SK-N-SH (cell line): Measurements from ENCODE around the gene E2F4. TPM values are rescaled to one million over a fixed set of nuclear protein-coding genes. Genes with fewer than 3 reads are reported as not detected.

Source experiments
- CTCF ChIA-PET: fragments of 300-600, 350-600 bp; formaldehyde crosslinking; extraction: SDS; loops from one replicate; lab custom pipeline; 2021; lab: Yijun Ruan, JAX
- POLR2A ChIA-PET: fragments of 350-600 bp; sonication (Branson Sonifier 250); formaldehyde crosslinking; extraction: SDS; loops from one replicate; lab custom pipeline; 2020; ENCODE audit warnings: antibody characterized with exemption, inconsistent platforms; lab: Yijun Ruan, JAX
- DNase-seq: peaks from one replicate; pipeline ENCODE4 v3.0.0; 2012
- H2AFZ ChIP-seq: fragments of 200-600 bp; sonication (generic); 2 replicates; pipeline ENCODE4 v1.8.1; 2016; ENCODE audit warnings: antibody characterized with exemption, mild to moderate bottlenecking, low read depth
- H3F3A ChIP-seq: fragments of 200-600 bp; sonication (generic); replicated peaks from 2 replicates; pipeline ENCODE3; 2016; ENCODE audit warnings: antibody characterized with exemption, mild to moderate bottlenecking; ENCODE audit not compliant: insufficient read depth
- H3K27ac ChIP-seq, 2 experiments: fragments of 200-500 bp in 1 of 2; fragments of 200-600 bp in 1 of 2; sonication (Bioruptor generic) in 1 of 2; sonication (generic), shearing (Covaris generic) in 1 of 2; 2 replicates each; pipeline versions ENCODE4 v1.5.1 to v1.6.1; 2014 to 2016; ENCODE audit warnings: low read depth in 2 of 2, inconsistent platforms in 1 of 2, low read length in 1 of 2, mild to moderate bottlenecking in 1 of 2, mixed read lengths in 1 of 2
- H3K27me3 ChIP-seq: fragments of 200-600 bp; sonication (generic), shearing (Covaris generic); 2 replicates; pipeline ENCODE4 v1.6.1; 2016; ENCODE audit warnings: mixed run types; ENCODE audit not compliant: insufficient read depth
- H3K36me3 ChIP-seq, 2 experiments: fragments of 200-500 bp in 1 of 2; fragments of 200-600 bp in 1 of 2; sonication (Bioruptor generic) in 1 of 2; sonication (generic) in 1 of 2; replicated peaks in 1 of 2; 2 replicates each; pipeline versions ENCODE3 to v1.5.1; 2014 to 2016; ENCODE audit warnings: low read length in 1 of 2, mild to moderate bottlenecking in 1 of 2; ENCODE audit not compliant: insufficient read depth in 2 of 2, control insufficient read depth in 1 of 2
- H3K4me1 ChIP-seq, 2 experiments: fragments of 200-500 bp in 1 of 2; fragments of 200-600 bp in 1 of 2; sonication (Bioruptor generic) in 1 of 2; sonication (generic), shearing (Covaris generic) in 1 of 2; 2 replicates each; pipeline versions ENCODE4 v1.5.1 to v1.6.1; 2014 to 2016; ENCODE audit warnings: low read depth in 1 of 2, low read length in 1 of 2, mixed run types in 1 of 2; ENCODE audit not compliant: insufficient read depth in 2 of 2, control insufficient read depth in 1 of 2
- H3K4me2 ChIP-seq: fragments of 200-600 bp; sonication (generic), shearing (Covaris generic); 2 replicates; pipeline ENCODE4 v1.6.1; 2017; ENCODE audit warnings: mixed run types
- H3K4me3 ChIP-seq, 2 experiments: fragments of 200-500 bp in 1 of 2; fragments of 200-600 bp in 1 of 2; sonication (Bioruptor generic) in 1 of 2; sonication (generic), shearing (Covaris generic) in 1 of 2; 2 replicates each; pipeline versions ENCODE4 v1.5.1 to v1.8.1; 2014 to 2016; ENCODE audit warnings: low read depth in 2 of 2, inconsistent platforms in 1 of 2, low read length in 1 of 2, mild to moderate bottlenecking in 1 of 2, mixed read lengths in 1 of 2, moderate library complexity in 1 of 2
- H3K79me2 ChIP-seq: fragments of 200-600 bp; sonication (generic); 2 replicates; pipeline ENCODE4 v1.8.1; 2017; ENCODE audit warnings: mild to moderate bottlenecking; ENCODE audit not compliant: insufficient read depth
- H3K9ac ChIP-seq: fragments of 200-600 bp; sonication (generic); 2 replicates; pipeline ENCODE4 v1.6.1; 2017; ENCODE audit warnings: mixed run types
- H3K9me2 ChIP-seq: fragments of 200-600 bp; sonication (generic); 2 replicates; pipeline ENCODE4 v1.6.1; 2017; ENCODE audit warnings: mixed run types
- H3K9me3 ChIP-seq: fragments of 200-600 bp; sonication (generic); 2 replicates; pipeline ENCODE4 v1.6.1; 2017; ENCODE audit warnings: mixed run types, mild to moderate bottlenecking, moderate library complexity
- H4K20me1 ChIP-seq: fragments of 200-600 bp; sonication (generic); 2 replicates; pipeline ENCODE4 v1.6.1; 2017; ENCODE audit warnings: mild to moderate bottlenecking, mixed run types; ENCODE audit not compliant: insufficient read depth
- CHD2 ChIP-seq: fragments of 150-350 bp; IDR thresholded peaks from 2 replicates; pipeline ENCODE4 v1.6.1; 2018; ENCODE audit warnings: low read length; ENCODE audit not compliant: partially characterized antibody
- ELF1 ChIP-seq: IDR thresholded peaks from 2 replicates; pipeline ENCODE4 v1.4.0; 2012
- EP300 ChIP-seq, 2 experiments: IDR thresholded peaks; 2 replicates each; pipeline versions ENCODE4 v1.4.0 to v1.6.1; 2012; ENCODE audit warnings: borderline replicate concordance in 1 of 2, low read depth in 1 of 2, low read length in 1 of 2
- EZH2phosphoT487 ChIP-seq: fragments of 200-600 bp; sonication (generic); IDR thresholded peaks from 2 replicates; pipeline ENCODE4 v1.6.1; 2017; ENCODE audit warnings: low read depth, mixed run types, mild to moderate bottlenecking, antibody characterized with exemption, moderate library complexity, borderline replicate concordance
- FOSL2 ChIP-seq: IDR thresholded peaks from 2 replicates; pipeline ENCODE4 v1.4.0; 2012; ENCODE audit warnings: low read depth, mild to moderate bottlenecking, moderate library complexity, borderline replicate concordance
- GATA2 ChIP-seq: sonication (generic); formaldehyde crosslinking; IDR thresholded peaks from 2 replicates; pipeline ENCODE4 v1.5.0; 2020; ENCODE audit warnings: mild to moderate bottlenecking, missing genetic modification reagents
- JUND ChIP-seq: IDR thresholded peaks from 2 replicates; pipeline ENCODE4 v1.4.0; 2012
- MAX ChIP-seq: IDR thresholded peaks from 2 replicates; pipeline ENCODE4 v1.4.0; 2012; ENCODE audit warnings: low read depth
- MEF2A ChIP-seq: IDR thresholded peaks from 2 replicates; pipeline ENCODE4 v1.4.0; 2012; ENCODE audit warnings: low read depth, borderline replicate concordance
- MXI1 ChIP-seq: IDR thresholded peaks from 2 replicates; pipeline ENCODE4 v1.6.1; 2012; ENCODE audit warnings: mild to moderate bottlenecking, low read depth, low read length, improper control_type of control experiment
- NFIC ChIP-seq: IDR thresholded peaks from 2 replicates; pipeline ENCODE4 v1.4.0; 2012; ENCODE audit warnings: borderline replicate concordance
- NRF1 ChIP-seq: IDR thresholded peaks from 2 replicates; pipeline ENCODE4 v1.6.1; 2012; ENCODE audit warnings: low read depth, mild to moderate bottlenecking, low read length
- RAD21 ChIP-seq: IDR thresholded peaks from 2 replicates; pipeline ENCODE4 v1.6.1; 2012; ENCODE audit warnings: mild to moderate bottlenecking, low read length
- RFX5 ChIP-seq: IDR thresholded peaks from 2 replicates; pipeline ENCODE4 v1.6.1; 2012; ENCODE audit warnings: mild to moderate bottlenecking, improper control_type of control experiment, low read length
- SIN3A ChIP-seq: IDR thresholded peaks from 2 replicates; pipeline ENCODE4 v1.6.1; 2012; ENCODE audit warnings: low read depth, mild to moderate bottlenecking, low read length, moderate library complexity, borderline replicate concordance
- SMC3 ChIP-seq: IDR thresholded peaks from 2 replicates; pipeline ENCODE4 v1.6.1; 2012; ENCODE audit warnings: low read depth, low read length, improper control_type of control experiment
- TAF1 ChIP-seq: IDR thresholded peaks from 2 replicates; pipeline ENCODE4 v1.6.1; 2012; ENCODE audit warnings: low read depth, mild to moderate bottlenecking, low read length, moderate library complexity, borderline replicate concordance
- TCF12 ChIP-seq: IDR thresholded peaks from 2 replicates; pipeline ENCODE4 v1.4.0; 2012
- YY1 ChIP-seq: IDR thresholded peaks from 2 replicates; pipeline ENCODE4 v1.4.0; 2012; ENCODE audit warnings: low read depth, mild to moderate bottlenecking
- WGBS: methylation state at CpG from one replicate; pipeline ENCODE4 v1.1.6; 2017; ENCODE audit warnings: low lambda C conversion rate; 5-methylcytosine and 5-hydroxymethylcytosine counted together
- polyA plus RNA-seq, 3 experiments: library from polyadenylated mRNA; depleted of rRNA; stranded (reverse); fragments of >200 nt; gene quantifications; 2 replicates each; pipeline ENCODE4 v1.2.3, GENCODE V29; 2012
- TF ChIP-seq, protein P1 (sequence below): IDR thresholded peaks from 2 replicates; pipeline ENCODE4 v1.4.0; 2012; ENCODE audit warnings: low read depth, borderline replicate concordance
- TF ChIP-seq, protein P2 (sequence below): fragments of 150-350 bp; IDR thresholded peaks from 2 replicates; pipeline ENCODE4 v1.6.1; 2016; ENCODE audit warnings: mild to moderate bottlenecking, low read depth, low read length
- TF ChIP-seq, protein P3 (sequence below): IDR thresholded peaks from 2 replicates; pipeline ENCODE4; 2012
- TF ChIP-seq, protein P4 (sequence below): IDR thresholded peaks from 2 replicates; pipeline ENCODE4 v1.6.1; 2012; ENCODE audit warnings: mild to moderate bottlenecking, low read depth, low read length, moderate library complexity

The E2F4 gene
- polyA plus RNA-seq, 1 of the 3 experiments (the other 2 are of a cell fraction), result 168 TPM

DNA sequence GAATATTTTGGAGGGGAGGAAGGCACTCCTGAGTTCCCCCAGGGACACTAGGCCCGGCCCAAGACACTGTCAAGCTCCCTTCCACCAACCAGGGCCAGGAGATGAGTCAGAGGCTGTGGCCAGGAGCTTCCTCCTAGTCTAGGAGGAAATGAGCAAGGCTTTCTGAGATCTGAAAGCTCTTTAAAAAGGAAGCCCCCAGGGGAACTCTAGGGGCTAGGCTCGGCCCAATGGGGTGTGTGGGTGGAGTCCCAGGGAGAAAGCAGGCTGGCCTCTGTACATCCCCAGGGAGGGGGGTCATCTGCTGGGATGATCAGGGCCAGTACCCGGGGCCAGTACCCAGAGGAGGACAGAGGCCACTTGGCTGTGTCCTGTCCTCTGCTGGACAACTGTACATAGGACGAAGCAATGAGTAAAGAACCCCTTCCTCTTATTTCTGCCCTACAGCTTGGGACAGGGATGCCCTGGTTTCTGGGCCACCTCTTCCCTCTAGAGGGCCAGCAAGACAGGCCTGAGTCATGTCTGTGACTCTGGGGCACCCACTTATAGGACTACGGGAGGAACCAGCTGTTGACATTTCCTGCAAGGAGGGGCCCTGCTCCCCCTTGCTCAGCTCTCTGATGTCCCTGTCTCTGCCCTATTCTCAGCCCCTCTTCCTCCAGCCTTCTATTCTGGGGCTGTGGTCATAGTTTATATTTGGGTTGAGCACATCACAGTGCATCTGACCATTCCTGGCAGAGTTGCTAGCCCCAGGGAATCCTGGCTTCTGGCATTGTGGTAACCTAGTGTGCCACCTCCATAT is 52.6 kb downstream of the E2F4 start (continued):
- no peak for TF ChIP-seq NRF1
- no peak for TF ChIP-seq NFIC
- no peak for TF ChIP-seq MXI1
- TF ChIP-seq GATA2, result no peak
- no peak for TF ChIP-seq TCF12
- TF ChIP-seq, protein P1, sequence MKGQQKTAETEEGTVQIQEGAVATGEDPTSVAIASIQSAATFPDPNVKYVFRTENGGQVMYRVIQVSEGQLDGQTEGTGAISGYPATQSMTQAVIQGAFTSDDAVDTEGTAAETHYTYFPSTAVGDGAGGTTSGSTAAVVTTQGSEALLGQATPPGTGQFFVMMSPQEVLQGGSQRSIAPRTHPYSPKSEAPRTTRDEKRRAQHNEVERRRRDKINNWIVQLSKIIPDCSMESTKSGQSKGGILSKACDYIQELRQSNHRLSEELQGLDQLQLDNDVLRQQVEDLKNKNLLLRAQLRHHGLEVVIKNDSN, result no peak
- TF ChIP-seq SMC3, result no peak
- TF ChIP-seq MAX, result no peak
- TF ChIP-seq JUND, result peak; percentile 60; the same call in 1 of the 2 replicates
- peak; percentile 83 for TF ChIP-seq FOSL2
- TF ChIP-seq, protein P2, sequence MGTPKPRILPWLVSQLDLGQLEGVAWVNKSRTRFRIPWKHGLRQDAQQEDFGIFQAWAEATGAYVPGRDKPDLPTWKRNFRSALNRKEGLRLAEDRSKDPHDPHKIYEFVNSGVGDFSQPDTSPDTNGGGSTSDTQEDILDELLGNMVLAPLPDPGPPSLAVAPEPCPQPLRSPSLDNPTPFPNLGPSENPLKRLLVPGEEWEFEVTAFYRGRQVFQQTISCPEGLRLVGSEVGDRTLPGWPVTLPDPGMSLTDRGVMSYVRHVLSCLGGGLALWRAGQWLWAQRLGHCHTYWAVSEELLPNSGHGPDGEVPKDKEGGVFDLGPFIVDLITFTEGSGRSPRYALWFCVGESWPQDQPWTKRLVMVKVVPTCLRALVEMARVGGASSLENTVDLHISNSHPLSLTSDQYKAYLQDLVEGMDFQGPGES, result no peak
- TF ChIP-seq ELF1, result peak; percentile 36; the same call in 1 of the 2 replicates
- no peak for TF ChIP-seq CHD2
- TF ChIP-seq SIN3A, result no peak
- TF ChIP-seq MEF2A, result no peak
- TF ChIP-seq EP300 (IDR thresholded peaks at IDR 0.05; ENCODE audit: borderline replicate concordance in 1 of 2, low read depth in 1 of 2, low read length in 1 of 2), result no peak; a peak in 1 of 4 replicates
- no peak for TF ChIP-seq RAD21
- TF ChIP-seq YY1, result no peak
- TF ChIP-seq EZH2phosphoT487, result no peak
- TF ChIP-seq TAF1, result no peak; the same call in 1 of the 2 replicates

DNA sequence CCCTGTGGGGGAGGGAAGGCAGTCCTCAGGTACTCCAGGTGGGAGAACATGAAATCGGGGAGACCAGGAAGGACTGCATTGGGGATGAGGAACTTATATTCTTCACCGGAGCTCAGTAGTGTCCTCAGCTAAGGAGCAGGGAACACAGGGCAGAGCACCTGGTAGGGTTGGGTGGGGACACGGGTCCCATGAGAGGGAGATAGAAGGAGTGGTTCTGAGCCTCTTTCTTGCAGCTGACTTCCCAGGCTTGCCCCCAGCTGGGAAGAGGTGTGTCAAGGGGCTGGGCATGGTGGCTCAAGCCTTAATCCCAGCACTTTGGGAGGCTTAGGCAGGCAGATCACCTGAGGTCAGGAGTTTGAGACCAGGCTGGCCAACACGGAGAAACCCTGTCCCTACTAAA is 53.2 kb downstream of the E2F4 start:
- CTCF ChIA-PET, result interaction anchor here (1.1 to 4.5 kb wide), 4 partner anchors 33 to 291 kb away, joined by 3 to 21 read pairs (median 4); partner anchors contain the start of gene PLEKHG4
- WGBS, result 87% methylated on average over 4 of the region's 4 CpGs
- POLR2A ChIA-PET, result interaction anchor here (4.0 kb wide), 1 partner anchor 19 kb away, joined by 14 read pairs; the partner anchor contains the start of gene TMEM208
- no peaks in the 10 kb centered on the region for H4K20me1 ChIP-seq
- H3K4me2 ChIP-seq, result peak overlapping the region; percentile 98
- H3K9ac ChIP-seq, result peak overlapping the region; percentile 88; the same call in 1 of the 2 replicates
- peak overlapping the region; percentile 61 to 96 for H3K27ac ChIP-seq
- H3F3A ChIP-seq, result peaks cover 47% of the 10 kb centered on the region
- H3K27me3 ChIP-seq, result no peaks in the 10 kb centered on the region
- peaks cover 52 to 64% of the 10 kb centered on the region in 2 experiments for H3K4me1 ChIP-seq
- peak overlapping the region in 1 of 2 experiments; percentile 92; a peak in 2 of 4 replicates for H3K4me3 ChIP-seq
- no peaks in the 10 kb centered on the region for H3K9me3 ChIP-seq
- H3K9me2 ChIP-seq, result no peaks in the 10 kb centered on the region
- H3K36me3 ChIP-seq, result peaks cover 0 to 5% of the 10 kb centered on the region in 2 experiments
- no peak for DNase-seq
- H2AFZ ChIP-seq, result no peak overlapping the region
- peaks cover 55% of the 10 kb centered on the region for H3K79me2 ChIP-seq
- TF ChIP-seq, protein P1, result no peak
- TF ChIP-seq RFX5 (no peak), YY1 (no peak), GATA2 (no peak), MXI1 (no peak), TAF1 (no peak), MAX (no peak), RAD21 (no peak), FOSL2 (no peak)
- TF ChIP-seq, protein P3, sequence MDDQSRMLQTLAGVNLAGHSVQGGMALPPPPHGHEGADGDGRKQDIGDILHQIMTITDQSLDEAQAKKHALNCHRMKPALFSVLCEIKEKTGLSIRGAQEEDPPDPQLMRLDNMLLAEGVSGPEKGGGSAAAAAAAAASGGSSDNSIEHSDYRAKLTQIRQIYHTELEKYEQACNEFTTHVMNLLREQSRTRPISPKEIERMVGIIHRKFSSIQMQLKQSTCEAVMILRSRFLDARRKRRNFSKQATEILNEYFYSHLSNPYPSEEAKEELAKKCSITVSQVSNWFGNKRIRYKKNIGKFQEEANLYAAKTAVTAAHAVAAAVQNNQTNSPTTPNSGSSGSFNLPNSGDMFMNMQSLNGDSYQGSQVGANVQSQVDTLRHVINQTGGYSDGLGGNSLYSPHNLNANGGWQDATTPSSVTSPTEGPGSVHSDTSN, result no peak
- TF ChIP-seq, protein P4, sequence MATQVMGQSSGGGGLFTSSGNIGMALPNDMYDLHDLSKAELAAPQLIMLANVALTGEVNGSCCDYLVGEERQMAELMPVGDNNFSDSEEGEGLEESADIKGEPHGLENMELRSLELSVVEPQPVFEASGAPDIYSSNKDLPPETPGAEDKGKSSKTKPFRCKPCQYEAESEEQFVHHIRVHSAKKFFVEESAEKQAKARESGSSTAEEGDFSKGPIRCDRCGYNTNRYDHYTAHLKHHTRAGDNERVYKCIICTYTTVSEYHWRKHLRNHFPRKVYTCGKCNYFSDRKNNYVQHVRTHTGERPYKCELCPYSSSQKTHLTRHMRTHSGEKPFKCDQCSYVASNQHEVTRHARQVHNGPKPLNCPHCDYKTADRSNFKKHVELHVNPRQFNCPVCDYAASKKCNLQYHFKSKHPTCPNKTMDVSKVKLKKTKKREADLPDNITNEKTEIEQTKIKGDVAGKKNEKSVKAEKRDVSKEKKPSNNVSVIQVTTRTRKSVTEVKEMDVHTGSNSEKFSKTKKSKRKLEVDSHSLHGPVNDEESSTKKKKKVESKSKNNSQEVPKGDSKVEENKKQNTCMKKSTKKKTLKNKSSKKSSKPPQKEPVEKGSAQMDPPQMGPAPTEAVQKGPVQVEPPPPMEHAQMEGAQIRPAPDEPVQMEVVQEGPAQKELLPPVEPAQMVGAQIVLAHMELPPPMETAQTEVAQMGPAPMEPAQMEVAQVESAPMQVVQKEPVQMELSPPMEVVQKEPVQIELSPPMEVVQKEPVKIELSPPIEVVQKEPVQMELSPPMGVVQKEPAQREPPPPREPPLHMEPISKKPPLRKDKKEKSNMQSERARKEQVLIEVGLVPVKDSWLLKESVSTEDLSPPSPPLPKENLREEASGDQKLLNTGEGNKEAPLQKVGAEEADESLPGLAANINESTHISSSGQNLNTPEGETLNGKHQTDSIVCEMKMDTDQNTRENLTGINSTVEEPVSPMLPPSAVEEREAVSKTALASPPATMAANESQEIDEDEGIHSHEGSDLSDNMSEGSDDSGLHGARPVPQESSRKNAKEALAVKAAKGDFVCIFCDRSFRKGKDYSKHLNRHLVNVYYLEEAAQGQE, result no peak
